Measurements from ENCODE around the gene NEXMIF.

DNA sequence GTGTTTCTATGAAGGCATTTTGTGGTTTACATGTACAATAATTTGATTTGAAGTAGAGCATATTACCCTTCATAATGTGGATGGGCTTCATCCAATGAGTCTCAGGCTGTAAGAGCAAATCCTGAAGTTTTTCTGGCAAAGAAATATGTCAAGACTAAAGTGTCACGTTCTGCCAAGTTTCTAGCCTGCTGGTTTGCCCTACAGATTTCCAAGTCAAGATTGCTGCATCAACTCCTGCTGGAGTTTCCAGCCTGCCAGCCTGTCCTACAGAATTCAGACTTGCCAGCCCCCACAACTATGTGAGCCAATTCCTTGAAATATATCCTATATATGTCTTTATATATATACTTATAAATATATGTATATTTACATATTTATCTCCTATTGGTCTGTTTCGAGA, 240.8 kb downstream of the NEXMIF start:
- TF ChIP-seq POLR2AphosphoS5 (IDR thresholded peaks at IDR 0.05) (no peak), POLR2A (IDR thresholded peaks at IDR 0.05) (no peak)
- TF ChIP-seq, protein P1, sequence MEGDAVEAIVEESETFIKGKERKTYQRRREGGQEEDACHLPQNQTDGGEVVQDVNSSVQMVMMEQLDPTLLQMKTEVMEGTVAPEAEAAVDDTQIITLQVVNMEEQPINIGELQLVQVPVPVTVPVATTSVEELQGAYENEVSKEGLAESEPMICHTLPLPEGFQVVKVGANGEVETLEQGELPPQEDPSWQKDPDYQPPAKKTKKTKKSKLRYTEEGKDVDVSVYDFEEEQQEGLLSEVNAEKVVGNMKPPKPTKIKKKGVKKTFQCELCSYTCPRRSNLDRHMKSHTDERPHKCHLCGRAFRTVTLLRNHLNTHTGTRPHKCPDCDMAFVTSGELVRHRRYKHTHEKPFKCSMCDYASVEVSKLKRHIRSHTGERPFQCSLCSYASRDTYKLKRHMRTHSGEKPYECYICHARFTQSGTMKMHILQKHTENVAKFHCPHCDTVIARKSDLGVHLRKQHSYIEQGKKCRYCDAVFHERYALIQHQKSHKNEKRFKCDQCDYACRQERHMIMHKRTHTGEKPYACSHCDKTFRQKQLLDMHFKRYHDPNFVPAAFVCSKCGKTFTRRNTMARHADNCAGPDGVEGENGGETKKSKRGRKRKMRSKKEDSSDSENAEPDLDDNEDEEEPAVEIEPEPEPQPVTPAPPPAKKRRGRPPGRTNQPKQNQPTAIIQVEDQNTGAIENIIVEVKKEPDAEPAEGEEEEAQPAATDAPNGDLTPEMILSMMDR (IDR thresholded peaks at IDR 0.05) = no peak
